ENCODE data around the gene FOXD2. TPM values are rescaled to one million over a fixed set of nuclear protein-coding genes. Genes with fewer than 3 reads are reported as not detected.

Gene FOXD2
- total RNA-seq (1 to 10 TPM; 1.6 to 2.7 TPM), polyA plus RNA-seq (1 to 10 TPM in 1 of 2 donors, under 1 TPM in 1; 0.38 to 4.2 TPM)
- long read RNA-seq, donor 1, full-length matches to known transcripts, result 1 of 1 reads
- long read RNA-seq, donor 1, partial matches to known transcripts, result 0 of 1 reads
- long read RNA-seq, donor 1, other reads (novel, unspliced or antisense), result 0 of 1 reads
- long read RNA-seq, donor 2, full-length matches to known transcripts, result 7 of 7 reads
- long read RNA-seq, donor 2, partial matches to known transcripts, result 0 of 7 reads
- long read RNA-seq, donor 2, other reads (novel, unspliced or antisense), result 0 of 7 reads

GRCh38 chr1:47437447-47438164, at the start of gene FOXD2:
Gene FOXD2, plus strand, starts transcription at chr1:47438044. Its CDS starts 92 bp downstream, at chr1:47438136.
- Histone ChIP-seq H3K27ac (ENCODE audit: low read depth in 1 of 2, low read length in 2 of 2) (peak within 1 kb of the TSS; percentile 58 to 77), H3K27me3 (ENCODE audit: control insufficient read depth in 1 of 2, insufficient read depth in 2 of 2, low read length in 1 of 2) (no peaks in the 10 kb centered on the region)

GRCh38 chr1:47388891-47389238, 49.0 kb upstream of the FOXD2 start:
- Histone ChIP-seq H3K4me1 (ENCODE audit: control insufficient read depth in 1 of 2, insufficient read depth in 2 of 2, low read length in 2 of 2) (no peaks in the 10 kb centered on the region), H3K36me3 (ENCODE audit: control insufficient read depth in 1 of 2, insufficient read depth in 2 of 2, low read length in 1 of 2) (no peaks in the 10 kb centered on the region), H3K9me3 (ENCODE audit: control insufficient read depth, low read length) (no peaks in the 10 kb centered on the region), H3K27me3 (ENCODE audit: control insufficient read depth in 1 of 2, insufficient read depth in 2 of 2, low read length in 1 of 2) (no peaks in the 10 kb centered on the region), H3K4me3 (ENCODE audit: low read length in 2 of 2) (no peak overlapping the region), H3K27ac (ENCODE audit: low read depth in 1 of 2, low read length in 2 of 2) (no peak overlapping the region)
- ATAC-seq (ENCODE audit: low FRiP score) (peak; percentile 87), DNase-seq (peak; percentile 61 to 83)
- intact Hi-C loops (cut with DNase I), result loop anchor here in 1 of 2 donors (2.0 kb wide), 2 partner anchors 36 to 338 kb away; no protein-coding TSS in a partner anchor
- 18 to 19% methylated on average over 3 of the region's 3 CpGs for WGBS, 2 donors

More at GRCh38 chr1:47437447-47438164, at the start of gene FOXD2:
- peak; percentile 93 for ATAC-seq (ENCODE audit: low FRiP score)
- DNase-seq, result peak; percentile 93 to 97
- intact Hi-C loops (cut with DNase I), result loop anchor here (1.0 to 5.0 kb wide), 4 partner anchors 70 to 273 kb away; no protein-coding TSS in a partner anchor
- Histone ChIP-seq H3K4me3 (ENCODE audit: low read length in 2 of 2) (peak within 1 kb of the TSS; percentile 57 to 84), H3K9me3 (ENCODE audit: control insufficient read depth, low read length) (no peaks in the 10 kb centered on the region), H3K36me3 (ENCODE audit: control insufficient read depth in 1 of 2, insufficient read depth in 2 of 2, low read length in 1 of 2) (no peaks in the 10 kb centered on the region), H3K4me1 (ENCODE audit: control insufficient read depth in 1 of 2, insufficient read depth in 2 of 2, low read length in 2 of 2) (no peaks in the 10 kb centered on the region)
- 0% methylated on average over 35 to 80 of the region's 80 CpGs for WGBS, 2 donors

- H3K27me3 ChIP-seq (ENCODE audit: control insufficient read depth in 1 of 2, insufficient read depth in 2 of 2, low read length in 1 of 2), result no peaks in the 10 kb centered on the region
- H3K4me1 ChIP-seq (ENCODE audit: control insufficient read depth in 1 of 2, insufficient read depth in 2 of 2, low read length in 2 of 2), result no peaks in the 10 kb centered on the region
- DNase-seq (no peak), ATAC-seq (ENCODE audit: low FRiP score) (no peak)
- WGBS, 2 donors, result 51 to 58% methylated on average over 2 of the region's 2 CpGs
- intact Hi-C loops (cut with DNase I), result loop anchor here in 1 of 2 donors (2.0 kb wide), 2 partner anchors 35 to 337 kb away; no protein-coding TSS in a partner anchor
- H3K4me3 ChIP-seq (ENCODE audit: low read length in 2 of 2), result no peak overlapping the region
- no peak overlapping the region for H3K27ac ChIP-seq (ENCODE audit: low read depth in 1 of 2, low read length in 2 of 2)
- H3K9me3 ChIP-seq (ENCODE audit: control insufficient read depth, low read length), result no peaks in the 10 kb centered on the region
- no peaks in the 10 kb centered on the region for H3K36me3 ChIP-seq (ENCODE audit: control insufficient read depth in 1 of 2, insufficient read depth in 2 of 2, low read length in 1 of 2)
Measured at GRCh38 chr1:47389731-47390130, 48.1 kb upstream of the FOXD2 start.

- Histone ChIP-seq H3K36me3 (ENCODE audit: control insufficient read depth in 1 of 2, insufficient read depth in 2 of 2, low read length in 1 of 2) (no peaks in the 10 kb centered on the region), H3K27ac (ENCODE audit: low read depth in 1 of 2, low read length in 2 of 2) (no peak overlapping the region), H3K27me3 (ENCODE audit: control insufficient read depth in 1 of 2, insufficient read depth in 2 of 2, low read length in 1 of 2) (no peaks in the 10 kb centered on the region), H3K4me3 (ENCODE audit: low read length in 2 of 2) (no peak overlapping the region), H3K9me3 (ENCODE audit: control insufficient read depth, low read length) (no peaks in the 10 kb centered on the region), H3K4me1 (ENCODE audit: control insufficient read depth in 1 of 2, insufficient read depth in 2 of 2, low read length in 2 of 2) (no peaks in the 10 kb centered on the region)
- 90 to 92% methylated on average over 2 of the region's 2 CpGs for WGBS, 2 donors
- intact Hi-C loops (cut with DNase I), result no loop called here
- DNase-seq, result no peak
- no peak for ATAC-seq (ENCODE audit: low FRiP score)
Measured at GRCh38 chr1:47390843-47391242, 47.0 kb upstream of the FOXD2 start.

GRCh38 chr1:47393141-47393540, 44.7 kb upstream of the FOXD2 start:
- intact Hi-C loops (cut with DNase I), result no loop called here
- ATAC-seq (ENCODE audit: low FRiP score), result no peak
- H3K4me3 ChIP-seq (ENCODE audit: low read length in 2 of 2), result no peak overlapping the region
- H3K9me3 ChIP-seq (ENCODE audit: control insufficient read depth, low read length), result no peaks in the 10 kb centered on the region
- H3K27me3 ChIP-seq (ENCODE audit: control insufficient read depth in 1 of 2, insufficient read depth in 2 of 2, low read length in 1 of 2), result no peaks in the 10 kb centered on the region
- WGBS, 2 donors, result 72 to 73% methylated on average over 5 of the region's 5 CpGs
- no peaks in the 10 kb centered on the region for H3K4me1 ChIP-seq (ENCODE audit: control insufficient read depth in 1 of 2, insufficient read depth in 2 of 2, low read length in 2 of 2)
- no peaks in the 10 kb centered on the region for H3K36me3 ChIP-seq (ENCODE audit: control insufficient read depth in 1 of 2, insufficient read depth in 2 of 2, low read length in 1 of 2)
- no peak overlapping the region for H3K27ac ChIP-seq (ENCODE audit: low read depth in 1 of 2, low read length in 2 of 2)
- no peak for DNase-seq

GRCh38 chr1:47395433-47395832, 42.4 kb upstream of the FOXD2 start:
- intact Hi-C loops (cut with DNase I), result no loop called here
- no peak overlapping the region for H3K4me3 ChIP-seq (ENCODE audit: low read length in 2 of 2)
- 83 to 89% methylated on average over 3 of the region's 3 CpGs for WGBS, 2 donors
- DNase-seq (no peak), ATAC-seq (ENCODE audit: low FRiP score) (no peak)
- no peaks in the 10 kb centered on the region for H3K4me1 ChIP-seq (ENCODE audit: control insufficient read depth in 1 of 2, insufficient read depth in 2 of 2, low read length in 2 of 2)
- no peak overlapping the region for H3K27ac ChIP-seq (ENCODE audit: low read depth in 1 of 2, low read length in 2 of 2)
- H3K36me3 ChIP-seq (ENCODE audit: control insufficient read depth in 1 of 2, insufficient read depth in 2 of 2, low read length in 1 of 2), result no peaks in the 10 kb centered on the region
- no peaks in the 10 kb centered on the region for H3K9me3 ChIP-seq (ENCODE audit: control insufficient read depth, low read length)
- no peaks in the 10 kb centered on the region for H3K27me3 ChIP-seq (ENCODE audit: control insufficient read depth in 1 of 2, insufficient read depth in 2 of 2, low read length in 1 of 2)

- H3K9me3 ChIP-seq (ENCODE audit: control insufficient read depth, low read length), result no peaks in the 10 kb centered on the region
- intact Hi-C loops (cut with DNase I), result no loop called here
- DNase-seq, result no peak
- no peaks in the 10 kb centered on the region for H3K27me3 ChIP-seq (ENCODE audit: control insufficient read depth in 1 of 2, insufficient read depth in 2 of 2, low read length in 1 of 2)
- no peak for ATAC-seq (ENCODE audit: low FRiP score)
- H3K4me3 ChIP-seq (ENCODE audit: low read length in 2 of 2), result no peak overlapping the region
- 96 to 99% methylated on average over 6 of the region's 6 CpGs for WGBS, 2 donors
- no peaks in the 10 kb centered on the region for H3K4me1 ChIP-seq (ENCODE audit: control insufficient read depth in 1 of 2, insufficient read depth in 2 of 2, low read length in 2 of 2)
- no peak overlapping the region for H3K27ac ChIP-seq (ENCODE audit: low read depth in 1 of 2, low read length in 2 of 2)
- no peaks in the 10 kb centered on the region for H3K36me3 ChIP-seq (ENCODE audit: control insufficient read depth in 1 of 2, insufficient read depth in 2 of 2, low read length in 1 of 2)
Measured at GRCh38 chr1:47396671-47397196, 41.1 kb upstream of the FOXD2 start.

GRCh38 chr1:47399138-47399845, 38.6 kb upstream of the FOXD2 start:
- Histone ChIP-seq H3K27me3 (ENCODE audit: control insufficient read depth in 1 of 2, insufficient read depth in 2 of 2, low read length in 1 of 2) (no peaks in the 10 kb centered on the region), H3K4me1 (ENCODE audit: control insufficient read depth in 1 of 2, insufficient read depth in 2 of 2, low read length in 2 of 2) (no peaks in the 10 kb centered on the region), H3K36me3 (ENCODE audit: control insufficient read depth in 1 of 2, insufficient read depth in 2 of 2, low read length in 1 of 2) (no peaks in the 10 kb centered on the region), H3K9me3 (ENCODE audit: control insufficient read depth, low read length) (no peaks in the 10 kb centered on the region), H3K4me3 (ENCODE audit: low read length in 2 of 2) (no peak overlapping the region), H3K27ac (ENCODE audit: low read depth in 1 of 2, low read length in 2 of 2) (no peak overlapping the region)
- ATAC-seq (ENCODE audit: low FRiP score), result no peak
- 95 to 99% methylated on average over 4 of the region's 4 CpGs for WGBS, 2 donors
- no peak for DNase-seq
- intact Hi-C loops (cut with DNase I), result no loop called here
